NCI-H1436 (cell line): Measurements from ENCODE around the gene ZNF724.
A peak's percentile ranks its signal among the peaks of the same experiment; 100 is the strongest.
"Not testable (repeated sequence)": the region's sequence is repeated elsewhere in the genome, so short reads cannot be mapped to it uniquely, and the experiment has no call there.

Experiments
- DNase-seq: peaks from one replicate; lab custom pipeline; 2025; lab: John Stamatoyannopoulos, UW

Gene ZNF724

DNA sequence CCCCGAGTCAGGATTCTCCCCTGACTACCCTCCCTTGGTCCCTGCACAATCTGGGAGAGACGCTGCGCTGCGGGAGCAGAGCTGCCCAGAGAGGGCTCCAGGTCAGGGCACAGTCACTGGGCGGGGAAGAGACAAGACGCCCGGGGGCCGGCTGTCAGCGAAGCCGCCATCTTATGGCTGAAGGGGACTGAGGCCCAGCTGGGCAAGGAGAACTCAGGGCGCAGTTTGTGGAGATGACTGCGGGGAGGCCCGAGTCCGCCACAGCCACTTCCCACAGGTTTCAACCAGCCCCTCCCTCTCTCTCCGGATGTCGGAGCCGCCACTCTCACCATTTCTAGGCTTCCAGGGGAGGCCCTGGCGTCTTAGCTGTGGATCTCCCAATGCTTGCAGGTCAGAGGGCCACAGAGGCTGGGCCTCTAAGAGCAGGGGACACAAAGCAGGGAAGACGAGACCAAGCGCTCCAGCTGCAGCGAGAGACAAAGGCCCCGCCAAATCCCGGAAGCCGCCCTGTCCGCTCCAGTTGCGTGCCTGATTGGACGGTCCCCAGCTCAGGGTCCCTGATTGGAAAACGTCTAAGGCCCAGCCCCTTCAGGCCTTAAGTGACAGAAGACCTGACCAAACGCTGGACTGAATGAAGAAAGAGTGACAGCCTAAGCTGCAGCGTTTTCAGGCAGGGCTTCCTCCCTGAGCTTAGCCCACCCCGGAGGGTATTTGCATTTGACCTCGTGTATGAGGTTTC is at the start of gene ZNF724:
TSS of gene ZNF724 (minus strand) at position 484 of the 739 bp plus-strand sequence. CDS start at position 332, 152 bp downstream.
- DNase-seq = peak; percentile 96

DNA sequence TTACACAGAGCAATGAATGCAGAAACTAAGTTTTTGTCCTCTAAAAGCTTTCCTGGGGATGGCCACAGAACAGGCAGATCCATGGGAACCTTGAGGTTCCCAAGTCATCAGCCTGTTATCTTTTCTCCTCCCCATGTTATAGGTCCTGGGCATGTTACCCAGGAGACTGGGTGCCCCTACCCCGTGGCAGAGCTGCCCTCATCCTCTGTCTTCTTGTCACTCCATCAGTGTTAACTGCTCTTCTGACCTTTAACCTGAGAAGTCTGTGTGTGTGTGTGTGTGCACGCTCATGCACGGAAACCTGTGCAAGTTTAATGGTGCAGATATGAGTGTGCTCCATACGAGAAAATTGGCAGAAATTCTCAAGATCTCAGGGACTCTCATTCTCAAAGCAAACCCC is 43.9 kb upstream of the ZNF724 start:
- no peak for DNase-seq

- DNase-seq = not testable (repeated sequence)
Measured at GRCh38 chr19:23289966-23290365, 39.8 kb upstream of the ZNF724 start.

- no peak for DNase-seq
Measured at GRCh38 chr19:23287620-23288019, 37.4 kb upstream of the ZNF724 start.

DNA sequence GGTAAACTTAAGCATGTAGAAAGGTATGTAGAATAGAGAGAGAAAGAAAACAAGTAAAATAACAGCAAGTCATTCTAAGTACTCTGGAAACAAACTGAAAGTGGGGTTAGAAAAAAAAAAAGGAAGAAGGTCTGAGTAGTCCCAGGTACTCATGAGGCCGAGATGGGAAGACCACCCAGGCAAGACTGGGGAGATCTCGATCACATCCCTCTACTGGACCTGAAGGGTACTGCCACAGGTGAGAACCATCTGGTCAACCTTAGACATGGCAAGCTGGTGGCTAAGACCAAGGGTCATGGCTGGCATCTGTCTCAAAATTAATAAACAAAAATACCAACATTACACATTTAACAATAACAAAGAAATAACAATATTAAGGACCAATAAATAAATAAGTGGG is 36.3 kb upstream of the ZNF724 start:
- no peak for DNase-seq

DNA sequence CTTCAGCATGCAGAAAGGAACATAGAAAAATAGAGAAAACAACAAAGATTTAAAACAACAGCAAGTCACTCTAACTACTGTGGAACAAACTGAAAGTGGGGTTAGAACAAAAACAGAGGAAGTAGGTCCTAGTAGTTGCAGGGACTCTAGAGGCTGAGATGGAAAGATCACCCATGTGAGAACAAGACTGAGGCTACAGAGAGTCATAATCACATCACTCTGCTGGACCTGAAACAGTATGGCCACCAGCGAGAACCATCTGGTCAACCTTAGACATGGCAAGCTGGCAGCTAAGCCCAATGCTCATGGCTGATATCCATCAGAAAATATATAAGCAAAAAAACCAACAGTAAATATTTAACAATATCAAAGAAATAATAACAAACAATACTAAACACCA is 35.8 kb upstream of the ZNF724 start:
- no peak for DNase-seq

- DNase-seq = not testable (repeated sequence)
Measured at GRCh38 chr19:23285326-23285725, 35.1 kb upstream of the ZNF724 start.

- DNase-seq = peak; percentile 30
Measured at GRCh38 chr19:23283925-23284324, 33.7 kb upstream of the ZNF724 start.

- DNase-seq = no peak
Measured at GRCh38 chr19:23281663-23282276, 31.6 kb upstream of the ZNF724 start.

DNA sequence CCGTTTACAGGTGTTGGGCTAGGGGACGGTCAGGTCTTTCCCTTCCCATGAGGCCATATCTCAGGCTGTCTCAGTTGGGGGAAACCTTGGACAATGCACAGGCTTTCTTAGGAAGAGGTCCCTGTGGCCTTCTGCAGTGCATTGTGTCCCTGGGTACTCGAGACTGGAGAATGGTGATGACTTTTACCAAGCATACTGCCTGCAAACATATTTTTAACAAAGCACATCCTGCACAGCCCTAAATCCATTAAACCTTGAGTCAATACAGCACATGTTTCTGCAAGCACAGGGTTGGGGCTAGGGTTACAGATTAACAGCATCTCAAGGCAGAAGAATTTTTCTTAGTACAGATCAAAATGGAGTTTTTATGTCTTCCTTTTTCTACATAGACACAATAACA is 27.9 kb upstream of the ZNF724 start:
- not testable (repeated sequence) for DNase-seq

- peak; percentile 90 for DNase-seq
Measured at GRCh38 chr19:23273590-23274412, 23.6 kb upstream of the ZNF724 start.

DNA sequence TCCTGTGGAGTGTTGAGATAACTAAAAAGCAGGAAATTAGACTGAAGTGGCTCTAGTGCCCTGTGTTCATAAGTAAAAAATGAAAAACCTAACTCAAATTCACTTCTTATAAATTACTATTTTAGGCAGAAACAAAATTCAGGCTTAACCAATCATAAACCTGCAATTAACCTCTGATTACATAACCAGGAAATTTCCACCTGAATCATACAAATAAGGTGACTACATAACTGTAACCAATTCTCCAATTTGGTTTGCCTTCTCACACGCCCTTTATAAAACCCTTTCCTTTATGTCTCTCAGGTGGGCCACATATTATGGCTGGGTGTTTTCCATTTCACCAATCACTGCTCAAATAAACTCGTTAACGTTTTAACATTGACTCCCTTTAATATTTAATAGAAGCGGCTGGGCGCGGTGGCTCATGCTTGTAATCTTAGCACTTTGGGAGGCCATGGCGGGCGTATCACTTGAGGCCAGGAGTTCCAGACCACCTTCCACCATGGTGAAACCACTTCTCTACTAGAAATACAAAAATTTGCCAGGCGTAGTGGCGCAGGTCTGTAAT is 22.9 kb upstream of the ZNF724 start:
- DNase-seq = no peak

DNA sequence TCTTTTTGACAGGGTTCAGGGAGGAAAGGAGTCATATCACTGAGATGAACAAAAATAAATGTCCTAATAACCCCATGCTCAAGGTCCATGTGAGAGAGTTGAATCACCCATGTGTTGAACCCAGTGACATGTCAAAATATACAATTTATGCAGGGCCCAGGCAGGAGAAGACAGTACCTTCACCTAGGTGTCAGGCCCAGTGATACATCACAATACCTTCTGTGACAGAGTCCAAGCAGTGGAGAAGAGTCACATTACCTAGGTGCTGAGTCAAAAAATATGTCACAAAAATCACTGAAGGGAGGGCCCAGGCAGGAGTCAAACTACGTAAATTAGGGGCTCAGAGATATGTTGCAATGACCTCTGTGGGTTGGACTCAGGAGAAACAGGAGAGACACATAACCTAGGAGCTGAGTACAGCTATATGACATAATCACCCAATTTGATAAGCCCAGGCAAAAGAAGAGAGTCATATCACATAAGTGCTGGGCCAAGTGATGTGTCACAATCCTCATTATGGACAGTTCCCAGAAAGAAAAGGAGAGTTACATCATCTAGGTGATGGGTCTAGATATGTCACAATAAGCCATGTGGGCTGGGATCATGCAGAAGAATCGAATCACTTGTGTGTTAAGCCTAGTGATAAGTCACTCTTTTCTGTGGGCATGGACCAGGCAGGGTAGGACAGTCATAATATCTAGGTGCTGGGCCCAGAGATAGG is 13.8 kb upstream of the ZNF724 start:
- no peak for DNase-seq

DNA sequence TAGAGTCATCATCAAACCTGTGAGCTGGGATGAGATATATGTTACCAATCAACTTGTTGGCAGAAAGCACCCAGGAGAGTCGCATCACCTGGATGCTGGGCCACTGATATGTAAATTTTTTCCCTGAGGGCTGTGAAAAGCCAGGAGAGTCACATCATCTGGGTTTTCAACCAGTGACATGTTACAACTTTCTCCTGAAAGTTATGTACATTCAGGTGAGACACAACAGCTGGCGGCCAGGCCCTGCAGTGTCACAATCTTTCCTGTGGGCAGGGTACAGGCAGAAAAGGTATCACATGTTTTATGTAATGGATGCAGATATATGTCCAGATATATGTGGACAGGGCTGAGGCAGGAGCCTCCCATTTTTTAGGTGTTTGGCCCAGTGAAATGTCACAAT is 13.2 kb upstream of the ZNF724 start:
- no peak for DNase-seq

- DNase-seq = no peak
Measured at GRCh38 chr19:23262920-23263319, 12.7 kb upstream of the ZNF724 start.

- no peak for DNase-seq
Measured at GRCh38 chr19:23261496-23262020, 11.4 kb upstream of the ZNF724 start.

DNA sequence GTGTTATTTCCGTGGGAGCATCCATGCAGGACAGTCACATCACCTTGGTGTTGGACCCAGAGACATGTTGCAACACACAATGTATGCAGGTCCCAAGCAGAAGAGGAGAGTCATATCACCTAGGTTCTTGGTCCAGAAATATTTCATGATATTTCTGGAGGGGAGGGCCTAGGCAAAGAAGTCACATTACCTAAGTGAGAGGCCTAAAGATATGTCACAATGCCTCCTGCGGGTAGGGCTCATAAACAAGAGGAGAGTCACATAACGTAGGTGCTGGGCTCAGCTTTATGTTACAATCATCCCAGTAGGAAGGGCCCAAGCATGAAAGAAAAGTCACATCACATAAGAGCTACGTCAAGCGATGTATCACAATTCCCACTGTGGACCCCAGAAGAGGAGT is 10.8 kb upstream of the ZNF724 start:
- DNase-seq = no peak

GRCh38 chr19:23259961-23260360 is 9.8 kb upstream of the ZNF724 start:
- DNase-seq = no peak

DNA sequence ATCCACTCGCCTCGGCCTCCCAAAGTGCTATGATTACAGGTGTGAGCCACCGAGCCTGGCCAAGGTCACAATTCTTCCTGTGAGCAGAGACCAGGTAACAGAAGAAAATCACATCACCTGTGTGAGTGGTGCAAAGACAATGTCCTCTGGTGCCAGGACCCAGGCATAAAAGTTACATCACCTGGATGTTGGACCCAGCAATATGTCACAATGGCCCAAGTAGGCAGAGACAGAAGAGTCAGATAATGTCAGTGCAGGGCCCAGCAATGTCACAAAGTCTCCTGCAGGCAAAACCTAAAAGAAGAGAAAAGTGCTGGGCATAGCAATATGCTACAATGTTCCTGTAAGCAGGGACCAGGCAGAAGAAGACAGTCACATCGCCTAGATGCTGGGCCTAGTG is 5.5 kb upstream of the ZNF724 start:
- no peak for DNase-seq

DNA sequence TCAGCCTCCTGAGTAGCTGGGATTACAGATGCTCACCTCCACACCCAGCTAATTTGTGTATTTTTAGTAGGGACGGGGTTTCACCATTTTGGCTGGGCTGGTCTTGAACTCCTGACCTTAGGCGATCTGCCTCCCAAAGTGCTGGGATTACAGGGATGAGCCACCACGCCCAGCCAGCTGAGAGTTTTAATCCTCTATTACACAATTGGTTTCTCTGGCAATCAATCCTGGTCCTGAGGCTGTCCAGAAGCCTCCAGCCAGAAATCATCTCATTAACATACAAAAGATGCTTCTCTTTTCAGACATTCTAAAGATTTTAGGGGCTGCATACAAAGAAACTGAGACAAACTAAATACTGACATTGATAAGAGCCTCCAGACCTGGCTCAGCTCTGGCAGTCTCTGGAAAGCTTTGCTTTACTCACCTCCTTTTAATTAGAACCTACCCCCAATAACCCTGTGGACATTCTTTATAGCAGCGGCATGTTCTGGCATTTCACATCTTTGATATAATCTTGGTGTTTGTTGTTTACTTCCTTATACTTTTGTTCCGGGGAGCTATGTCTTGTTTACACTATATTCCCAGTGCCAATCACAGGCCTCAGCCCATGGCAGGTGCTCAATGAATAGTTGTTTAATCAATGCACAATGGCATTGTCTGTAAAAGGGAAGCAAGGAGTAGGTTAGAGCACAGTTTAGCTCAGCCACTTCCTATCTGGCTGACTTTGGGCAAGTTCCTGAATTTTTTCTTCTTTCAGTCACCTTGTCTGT is 4.1 kb upstream of the ZNF724 start:
- DNase-seq = no peak

DNA sequence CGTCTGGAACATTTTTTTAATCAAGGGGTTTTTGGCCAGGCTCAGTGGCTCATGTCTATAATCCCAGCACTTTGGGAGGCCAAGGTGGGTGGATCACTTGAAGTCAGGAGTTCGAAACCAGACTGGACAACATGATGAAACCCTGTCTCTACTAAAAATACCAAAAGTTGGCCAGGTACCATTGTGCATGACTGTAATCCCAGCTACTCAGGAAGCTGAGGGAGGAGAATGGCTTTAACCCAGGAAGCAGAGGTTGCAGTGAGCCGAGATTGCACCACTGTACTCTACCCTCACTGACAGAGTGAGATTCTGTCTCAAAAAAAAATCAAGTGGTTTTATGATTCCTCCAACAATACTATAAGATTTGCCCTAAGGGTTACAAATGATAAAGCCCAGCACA is 3.1 kb upstream of the ZNF724 start:
- DNase-seq = not testable (repeated sequence)
